ENCODE measurements around the gene AMPD3. TPM values are rescaled to one million over a fixed set of nuclear protein-coding genes. Genes with fewer than 3 reads are reported as not detected.

The AMPD3 gene
- total and polyA plus RNA-seq, 2 donors (not counting 3 experiments of a cell fraction or from before 2014, with no cell fraction given) = 1.4 to 2.5 TPM

DNA sequence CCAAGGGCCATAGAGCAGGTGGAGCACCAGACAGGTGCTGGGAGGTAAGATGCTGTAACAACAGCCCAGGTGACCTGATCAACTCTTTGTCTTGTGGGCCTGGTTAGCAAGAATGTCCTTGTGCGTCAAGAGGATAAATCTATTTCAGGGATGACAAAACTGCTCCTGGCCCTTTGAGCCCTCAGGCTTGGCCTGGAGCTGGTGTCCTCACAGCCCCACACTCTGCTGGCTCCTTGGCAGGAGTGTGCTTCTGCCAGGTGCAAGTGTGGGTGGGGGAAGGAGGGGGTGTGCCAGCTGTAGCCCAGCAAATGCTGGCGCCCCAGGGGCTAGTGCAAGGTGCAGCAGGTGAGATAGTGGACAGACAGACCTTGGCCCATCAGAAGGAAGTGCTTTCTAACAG is 19.5 kb downstream of the AMPD3 start:
- POLR2A ChIA-PET = no interaction called here
- no TSS peak for BruUV-seq (replicated peaks)

More for the DNA sequence above, 19.5 kb downstream of the AMPD3 start:
- CTCF ChIA-PET = no interaction called here
- FAIRE-seq = no peak
- no peaks in the 10 kb centered on the region for H3K9me3 ChIP-seq (replicated peaks; ENCODE audit: control insufficient read depth, insufficient read depth, low read length)
- H3K4me3 ChIP-seq (replicated peaks in 1 of 3; ENCODE audit: insufficient read depth in 1 of 3, low read depth in 1 of 3, low read length in 3 of 3) = no peak overlapping the region
- H3K79me2 ChIP-seq (ENCODE audit: control insufficient read depth, insufficient read depth, low read length) = no peaks in the 10 kb centered on the region
- no peaks in the 10 kb centered on the region for H3K27me3 ChIP-seq (ENCODE audit: control insufficient read depth in 2 of 2, insufficient read depth in 2 of 2, low read length in 2 of 2)
- H2AFZ ChIP-seq (ENCODE audit: low read depth, low read length) = no peak overlapping the region
- no peaks in the 10 kb centered on the region for H3K9me1 ChIP-seq (replicated peaks; ENCODE audit: control insufficient read depth, extremely low read depth, insufficient read depth, low read length)
- H3K4me2 ChIP-seq (ENCODE audit: insufficient read depth, low read length) = no peak overlapping the region
- intact Hi-C loops (cut with micrococcal nuclease) = no loop called here
- H3K4me1 ChIP-seq (ENCODE audit: control insufficient read depth, extremely low read depth, insufficient read depth, low read length) = no peaks in the 10 kb centered on the region
- H3K9ac ChIP-seq (replicated peaks; ENCODE audit: extremely low read depth, insufficient read depth, low read length) = no peak overlapping the region
- H3K27ac ChIP-seq (ENCODE audit: insufficient read depth, low read depth, low read length) = no peak overlapping the region
- H4K20me1 ChIP-seq (replicated peaks; ENCODE audit: control insufficient read depth, extremely low read depth, insufficient read depth, low read length) = no peaks in the 10 kb centered on the region
- dilution Hi-C loops (cut with MboI; ENCODE audit: extremely low pct_ligation_motif_present, low sequenced_read_pairs) = no loop called here
- DNase-seq (ENCODE audit: low read depth, low spot score) = no peak
- H3K36me3 ChIP-seq (ENCODE audit: control insufficient read depth in 2 of 2, extremely low read depth in 1 of 2, insufficient read depth in 2 of 2, low read length in 2 of 2) = no peaks in the 10 kb centered on the region
- TF ChIP-seq, protein P1, sequence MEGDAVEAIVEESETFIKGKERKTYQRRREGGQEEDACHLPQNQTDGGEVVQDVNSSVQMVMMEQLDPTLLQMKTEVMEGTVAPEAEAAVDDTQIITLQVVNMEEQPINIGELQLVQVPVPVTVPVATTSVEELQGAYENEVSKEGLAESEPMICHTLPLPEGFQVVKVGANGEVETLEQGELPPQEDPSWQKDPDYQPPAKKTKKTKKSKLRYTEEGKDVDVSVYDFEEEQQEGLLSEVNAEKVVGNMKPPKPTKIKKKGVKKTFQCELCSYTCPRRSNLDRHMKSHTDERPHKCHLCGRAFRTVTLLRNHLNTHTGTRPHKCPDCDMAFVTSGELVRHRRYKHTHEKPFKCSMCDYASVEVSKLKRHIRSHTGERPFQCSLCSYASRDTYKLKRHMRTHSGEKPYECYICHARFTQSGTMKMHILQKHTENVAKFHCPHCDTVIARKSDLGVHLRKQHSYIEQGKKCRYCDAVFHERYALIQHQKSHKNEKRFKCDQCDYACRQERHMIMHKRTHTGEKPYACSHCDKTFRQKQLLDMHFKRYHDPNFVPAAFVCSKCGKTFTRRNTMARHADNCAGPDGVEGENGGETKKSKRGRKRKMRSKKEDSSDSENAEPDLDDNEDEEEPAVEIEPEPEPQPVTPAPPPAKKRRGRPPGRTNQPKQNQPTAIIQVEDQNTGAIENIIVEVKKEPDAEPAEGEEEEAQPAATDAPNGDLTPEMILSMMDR (IDR thresholded peaks at IDR 0.05; ENCODE audit: extremely low read depth in 1 of 2, insufficient read depth in 1 of 2, low read depth in 1 of 2, low read length in 2 of 2) = no peak
- TF ChIP-seq EZH2 (IDR thresholded peaks at IDR 0.05; ENCODE audit: borderline replicate concordance, low read depth, low read length, severe bottlenecking) (no peak), POLR2A (IDR thresholded peaks at IDR 0.05; ENCODE audit: low read depth, low read length) (no peak), FOS (IDR thresholded peaks at IDR 0.05; ENCODE audit: borderline replicate concordance, insufficient read depth, low read length) (no peak), JUN (IDR thresholded peaks at IDR 0.05; ENCODE audit: borderline replicate concordance, insufficient read depth, insufficient read length, low read depth) (no peak), POLR2AphosphoS5 (IDR thresholded peaks at IDR 0.05; ENCODE audit: insufficient read depth, low read depth, low read length) (no peak), GATA2 (IDR thresholded peaks at IDR 0.05; ENCODE audit: insufficient read depth, insufficient read length, low read depth, low read length) (no peak), MYC (IDR thresholded peaks at IDR 0.05; ENCODE audit: low read depth, low read length) (no peak)
- TF ChIP-seq, protein P2, sequence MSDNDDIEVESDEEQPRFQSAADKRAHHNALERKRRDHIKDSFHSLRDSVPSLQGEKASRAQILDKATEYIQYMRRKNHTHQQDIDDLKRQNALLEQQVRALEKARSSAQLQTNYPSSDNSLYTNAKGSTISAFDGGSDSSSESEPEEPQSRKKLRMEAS (IDR thresholded peaks at IDR 0.05; ENCODE audit: insufficient read depth, insufficient read length) = no peak

Data from endothelial cell of umbilical vein (primary cell).